Thyroid gland (tissue), 4 donors: ENCODE results near the gene TNIK. TPM values are rescaled to one million over a fixed set of nuclear protein-coding genes. Genes with fewer than 3 reads are reported as not detected.

ENCODE experiments used
- DNase-seq, 2 donors: peaks; one replicate each; pipeline ENCODE4 v3.0.0-alpha.2; 2019
- H3K27ac ChIP-seq, 3 donors: fragments of 200-600 bp; sonication (generic); 1 replicate in 2 of 3; 2 replicates in 1 of 3; pipeline ENCODE4 v1.5.1; 2016 to 2019; ENCODE audit warnings: mild to moderate bottlenecking in 1 of 3, moderate library complexity in 1 of 3
- H3K27me3 ChIP-seq: fragments of 200-600 bp; sonication (generic); one replicate; pipeline ENCODE4 v1.5.1; 2019
- H3K36me3 ChIP-seq, 2 donors: fragments of 200-600 bp; sonication (generic); one replicate each; pipeline ENCODE4 v1.5.1; 2016 to 2019
- H3K4me1 ChIP-seq, 2 donors: fragments of 200-600 bp; sonication (generic); one replicate each; pipeline ENCODE4 v1.5.1; 2017 to 2019
- H3K4me3 ChIP-seq, 3 donors: fragments of 200-600 bp; sonication (generic); replicated peaks in 1 of 3; 1 replicate in 2 of 3; 2 replicates in 1 of 3; pipeline ENCODE4 v1.5.1; 2016; ENCODE audit warnings: mild to moderate bottlenecking in 1 of 3
- H3K9me3 ChIP-seq: fragments of 200-600 bp; sonication (generic); one replicate; pipeline ENCODE4 v1.5.1; 2017
- CTCF ChIP-seq, 6 experiments: fragments of 200-600 bp in 3 of 6; fragments of 450-650 bp in 3 of 6; sonication (generic) in 3 of 6; IDR thresholded peaks; one replicate each; pipeline ENCODE4 v1.5.1; 2016 to 2019; ENCODE audit warnings: antibody characterized with exemption in 6 of 6, mild to moderate bottlenecking in 2 of 6, inconsistent platforms in 1 of 6, moderate library complexity in 1 of 6
- POLR2A ChIP-seq, 2 donors: fragments of 450-650 bp; IDR thresholded peaks; one replicate each; pipeline ENCODE4 v1.6.1; 2017; ENCODE audit warnings: antibody characterized with exemption in 2 of 2, mild to moderate bottlenecking in 2 of 2, moderate library complexity in 1 of 2
- WGBS, 2 donors: methylation state at CpG; one replicate each; pipeline ENCODE4 v1.1.5; 2017; 5-methylcytosine and 5-hydroxymethylcytosine counted together
- intact Hi-C: fragments of 100-400 bp; cut with DNase I; formaldehyde crosslinking; loops from one replicate; pipeline ENCODE4 v1.15.1; 2023
- total RNA-seq, 4 donors: library from RNA; depleted of rRNA; stranded (reverse); fragments of >200 nt; gene quantifications; one replicate each; pipeline ENCODE4 v1.2.3, GENCODE V29; 2016

TNIK gene
- total RNA-seq, 4 donors from 2014 or later = 29.7 to 84.1 (median 48.9) TPM

- H3K9me3 ChIP-seq = no peaks in the 10 kb centered on the region
- no peak for TF ChIP-seq POLR2A (IDR thresholded peaks at IDR 0.05)
- TF ChIP-seq CTCF (IDR thresholded peaks at IDR 0.05) = no peak
- H3K4me3 ChIP-seq = no peak overlapping the region
- DNase-seq = no peak
- peaks cover 43 to 57% of the 10 kb centered on the region in 2 donors for H3K4me1 ChIP-seq
- no peaks in the 10 kb centered on the region for H3K27me3 ChIP-seq
- 90 to 92% methylated on average over 5 of the region's 5 CpGs for WGBS, 2 donors
- no peaks in the 10 kb centered on the region for H3K36me3 ChIP-seq
- peak overlapping the region; percentile 84 to 90 (median 86) for H3K27ac ChIP-seq
- intact Hi-C loops = no loop called here
These were observed 106.0 kb downstream of the TNIK start for GRCh38 chr3:171354049-171354705.

- no peaks in the 10 kb centered on the region for H3K27me3 ChIP-seq
These were observed 106.8 kb downstream of the TNIK start for GRCh38 chr3:171353423-171353822.

GRCh38 chr3:171352387-171352935 lies 107.7 kb downstream of the TNIK start:
- no peak overlapping the region for H3K4me3 ChIP-seq
- TF ChIP-seq CTCF (IDR thresholded peaks at IDR 0.05) = no peak
- no peak for TF ChIP-seq POLR2A (IDR thresholded peaks at IDR 0.05)
- H3K36me3 ChIP-seq = no peaks in the 10 kb centered on the region
- H3K27me3 ChIP-seq = no peaks in the 10 kb centered on the region
- WGBS, 2 donors = 78 to 81% methylated on average over 2 of the region's 2 CpGs
- intact Hi-C loops = no loop called here
- H3K27ac ChIP-seq = peak overlapping the region in 2 of 3 donors; percentile 23 to 86
- no peak for DNase-seq
- H3K9me3 ChIP-seq = no peaks in the 10 kb centered on the region
- peaks cover 49 to 66% of the 10 kb centered on the region in 2 donors for H3K4me1 ChIP-seq

More at GRCh38 chr3:171353423-171353822, 106.8 kb downstream of the TNIK start:
- H3K9me3 ChIP-seq = no peaks in the 10 kb centered on the region
- peaks cover 43 to 57% of the 10 kb centered on the region in 2 donors for H3K4me1 ChIP-seq
- DNase-seq = no peak
- TF ChIP-seq CTCF (IDR thresholded peaks at IDR 0.05) = no peak
- no peak for TF ChIP-seq POLR2A (IDR thresholded peaks at IDR 0.05)
- no peaks in the 10 kb centered on the region for H3K36me3 ChIP-seq
- 77 to 79% methylated on average over 4 of the region's 4 CpGs for WGBS, 2 donors
- H3K27ac ChIP-seq = peak overlapping the region; percentile 23 to 86 (median 84)
- H3K4me3 ChIP-seq = no peak overlapping the region
- intact Hi-C loops = no loop called here

GRCh38 chr3:171351676-171352075 lies 108.5 kb downstream of the TNIK start:
- no peaks in the 10 kb centered on the region for H3K36me3 ChIP-seq
- H3K27me3 ChIP-seq = no peaks in the 10 kb centered on the region
- DNase-seq = peak; percentile 46 to 54
- 50 to 85% methylated on average over 1 of the region's 1 CpG for WGBS, 2 donors
- H3K4me1 ChIP-seq = peaks cover 49 to 64% of the 10 kb centered on the region in 2 donors
- TF ChIP-seq CTCF (IDR thresholded peaks at IDR 0.05) (no peak), POLR2A (IDR thresholded peaks at IDR 0.05) (no peak)
- no peak overlapping the region for H3K4me3 ChIP-seq
- intact Hi-C loops = no loop called here
- H3K9me3 ChIP-seq = no peaks in the 10 kb centered on the region
- H3K27ac ChIP-seq = no peak overlapping the region

GRCh38 chr3:171350364-171350763 lies 109.8 kb downstream of the TNIK start:
- no peak for DNase-seq
- Histone ChIP-seq H3K4me3 (no peak overlapping the region), H3K36me3 (no peaks in the 10 kb centered on the region), H3K9me3 (no peaks in the 10 kb centered on the region), H3K27me3 (no peaks in the 10 kb centered on the region), H3K4me1 (peaks cover 42 to 57% of the 10 kb centered on the region in 2 donors), H3K27ac (no peak overlapping the region)
- TF ChIP-seq POLR2A (IDR thresholded peaks at IDR 0.05) = no peak
- TF ChIP-seq CTCF (IDR thresholded peaks at IDR 0.05) = no peak
- intact Hi-C loops = no loop called here
